ENCODE data around the gene SMC2. TPM values are rescaled to one million over a fixed set of nuclear protein-coding genes. Genes with fewer than 3 reads are reported as not detected.

The SMC2 gene
- total RNA-seq, 1 donor from 2014 or later, result 68.7 TPM

DNA sequence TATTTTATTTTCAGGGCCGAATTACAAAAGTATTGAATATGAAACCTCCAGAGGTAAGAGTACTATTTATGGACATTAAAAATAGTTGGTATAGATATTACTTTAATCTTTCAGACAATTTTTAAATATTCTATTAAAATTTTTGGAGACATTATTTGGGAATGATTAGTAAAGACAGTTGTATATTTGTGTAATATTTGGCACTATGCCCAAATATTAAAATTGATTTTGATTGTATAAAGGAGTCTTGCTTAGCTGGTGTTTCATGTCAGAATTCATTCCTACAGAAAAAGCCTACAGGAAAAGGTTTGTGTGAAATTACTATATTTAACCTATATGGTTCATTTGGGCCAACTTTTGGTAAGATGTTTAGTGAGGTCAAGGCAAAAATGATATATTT is 5.5 kb downstream of the SMC2 start:
- intact Hi-C loops (cut with micrococcal nuclease), result loop anchor here (10.0 kb wide), 2 partner anchors 705 to 1305 kb away; no protein-coding TSS in a partner anchor

DNA sequence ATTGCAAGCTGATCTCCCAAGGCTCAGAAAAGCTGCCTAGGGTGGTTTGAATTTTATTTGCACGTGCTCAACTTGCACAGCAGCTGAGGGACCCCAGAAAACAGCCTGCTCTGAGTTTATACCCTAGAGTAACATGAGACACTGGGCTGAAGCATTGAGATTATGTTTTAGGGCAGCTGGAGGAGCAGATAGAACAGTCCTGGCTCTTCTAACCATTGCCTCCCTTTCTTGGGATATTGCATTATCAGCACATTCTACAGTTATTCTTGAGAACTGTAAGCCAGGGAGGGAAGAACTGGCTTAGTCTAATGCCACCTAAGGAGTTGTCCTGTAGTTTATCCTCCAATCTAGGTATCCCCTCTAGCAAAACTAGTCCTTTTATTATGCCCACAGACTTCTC is 10.3 kb downstream of the SMC2 start:
- intact Hi-C loops (cut with micrococcal nuclease), result no loop called here

- intact Hi-C loops (cut with micrococcal nuclease), result no loop called here
Observed at GRCh38 chr9:104107799-104108198, 13.7 kb downstream of the SMC2 start.

DNA sequence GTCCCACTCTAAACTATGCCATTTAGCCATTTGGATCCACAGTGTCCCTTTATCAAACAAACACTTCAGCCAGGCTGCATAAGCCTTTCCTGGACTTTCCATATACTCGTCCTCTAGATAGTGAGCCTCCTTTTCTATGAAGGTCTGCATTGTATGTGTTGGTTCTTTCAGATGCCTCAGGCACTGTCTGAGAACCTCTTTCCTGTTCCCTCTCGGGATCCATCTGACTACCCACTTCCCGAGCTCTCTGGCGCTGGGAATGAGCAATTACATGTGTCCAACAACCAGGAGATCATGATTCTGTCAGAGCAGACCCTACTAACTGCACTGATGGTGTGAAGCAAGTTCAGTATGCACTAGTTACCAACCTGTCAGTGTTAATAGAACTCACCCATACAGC is 14.2 kb downstream of the SMC2 start:
- intact Hi-C loops (cut with micrococcal nuclease), result no loop called here

DNA sequence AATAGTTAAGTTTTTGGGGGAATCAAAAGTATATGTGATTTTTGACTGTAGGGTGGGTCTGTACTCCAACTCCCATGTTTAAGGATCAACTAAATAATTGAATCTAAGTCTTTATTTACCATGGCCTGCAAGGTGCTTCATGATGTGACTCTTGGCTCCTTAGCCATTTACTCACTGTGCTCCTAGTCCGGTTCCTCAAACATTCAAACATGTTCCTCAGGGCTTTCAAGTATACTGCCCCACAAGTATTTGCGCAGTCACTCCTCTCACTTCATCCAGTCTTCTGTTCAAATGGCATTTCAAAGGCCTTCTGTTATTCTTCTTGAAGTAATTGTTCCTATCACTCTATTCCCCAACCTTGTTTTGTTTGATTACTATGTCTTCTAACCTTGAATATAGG is 16.4 kb downstream of the SMC2 start:
- intact Hi-C loops (cut with micrococcal nuclease), result no loop called here

GRCh38 chr9:104118916-104119315 is 24.8 kb downstream of the SMC2 start:
- intact Hi-C loops (cut with micrococcal nuclease), result no loop called here

DNA sequence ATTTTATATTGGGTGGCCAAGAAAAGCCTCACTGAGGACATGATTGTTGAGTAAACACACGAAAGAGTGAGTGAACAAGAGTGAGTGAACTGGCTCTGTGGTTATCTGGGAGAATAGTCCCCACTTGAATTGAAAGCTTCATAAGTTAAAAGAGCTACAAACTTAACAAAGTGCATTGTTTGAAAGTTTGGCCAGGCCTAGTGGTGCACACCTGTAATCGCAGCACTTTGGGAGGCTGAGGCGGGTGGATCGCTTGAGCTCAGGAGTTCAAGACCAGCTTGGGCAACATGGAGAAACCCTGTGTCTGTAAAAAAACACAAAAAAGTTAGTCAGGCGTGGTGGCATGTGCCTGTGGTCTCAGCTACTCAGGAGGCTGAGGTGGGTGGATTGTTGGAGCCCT is 26.9 kb downstream of the SMC2 start:
- intact Hi-C loops (cut with micrococcal nuclease), result no loop called here

DNA sequence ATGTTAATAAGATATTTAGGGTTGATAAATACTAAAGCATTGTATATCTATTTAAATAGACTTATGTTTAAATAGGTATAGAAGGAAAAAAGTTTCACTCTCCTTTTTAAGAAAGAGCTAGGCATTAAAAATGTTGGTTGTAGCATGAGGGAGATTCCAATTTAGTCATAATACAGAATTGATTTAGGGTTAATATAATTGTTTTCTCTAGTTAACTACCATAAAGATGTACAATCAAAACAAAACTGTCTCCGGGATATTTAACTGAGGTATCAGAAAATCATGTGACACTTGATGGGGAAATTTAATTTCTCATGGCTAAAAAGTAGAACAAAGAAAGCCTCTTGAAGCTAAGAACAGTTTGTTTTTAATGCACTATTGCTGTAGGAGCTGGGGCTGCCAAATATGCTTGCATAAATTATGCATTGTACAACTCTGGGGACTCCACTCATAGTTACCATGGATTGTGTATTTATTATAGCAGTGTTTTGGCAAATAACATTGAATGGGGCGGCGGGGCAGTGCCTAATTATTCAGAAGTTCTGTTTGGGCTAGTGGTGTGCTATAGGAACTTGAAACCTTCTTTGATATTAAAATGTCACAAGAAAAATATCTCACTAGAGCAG is 44.2 kb downstream of the SMC2 start:
- intact Hi-C loops (cut with micrococcal nuclease), result loop anchor here (10.0 kb wide), 1 partner anchor 606 kb away; the partner anchor contains the start of gene NIPSNAP3A

- intact Hi-C loops (cut with micrococcal nuclease), result loop anchor here (1.0 kb wide), 1 partner anchor 49 kb away; the partner anchor contains the start of gene SMC2
Observed at GRCh38 chr9:104142799-104143549, 48.9 kb downstream of the SMC2 start.

DNA sequence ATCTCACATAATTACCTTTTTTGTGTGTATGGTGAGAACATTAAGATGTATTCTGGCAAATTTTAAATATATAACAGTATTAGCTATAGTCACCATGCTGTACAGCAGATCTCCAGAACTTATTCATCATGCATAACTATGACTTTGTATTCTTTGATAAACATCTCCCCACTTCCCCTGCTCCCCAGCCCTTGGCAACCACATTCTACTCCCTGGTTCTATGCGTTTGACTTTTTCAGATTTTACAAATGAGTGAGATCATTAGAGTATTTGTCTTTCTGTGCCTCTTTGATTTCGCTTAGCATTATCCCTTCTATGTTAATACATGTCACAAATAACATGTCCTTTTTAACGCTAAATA is 49.4 kb downstream of the SMC2 start:
- intact Hi-C loops (cut with micrococcal nuclease), result loop anchor here (1.0 kb wide), 1 partner anchor 49 kb away; the partner anchor contains the start of gene SMC2

DNA sequence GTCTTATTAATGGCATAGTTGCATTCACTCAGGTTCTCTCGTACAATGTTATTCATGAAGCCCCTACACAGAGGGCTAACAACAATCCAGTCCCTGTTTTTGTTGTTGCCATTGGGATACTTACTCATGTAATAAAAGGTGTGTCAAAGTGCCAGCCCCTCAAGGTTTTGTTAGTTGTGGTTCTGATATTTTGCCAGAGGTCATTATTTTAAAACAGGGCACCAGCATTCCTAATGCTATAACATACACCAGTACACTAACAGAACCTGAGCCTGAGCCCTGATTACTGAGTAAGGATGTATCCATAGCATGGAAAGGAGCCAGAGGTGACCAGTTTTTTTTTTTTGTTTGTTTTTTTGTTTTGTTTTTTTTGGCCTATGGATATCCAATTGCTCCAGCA is 50.2 kb downstream of the SMC2 start:
- intact Hi-C loops (cut with micrococcal nuclease), result no loop called here

- intact Hi-C loops (cut with micrococcal nuclease), result no loop called here
Observed at GRCh38 chr9:104173067-104173466, 79.0 kb downstream of the SMC2 start.

- intact Hi-C loops (cut with micrococcal nuclease), result no loop called here
Observed at GRCh38 chr9:104177003-104177611, 83.0 kb downstream of the SMC2 start.

GRCh38 chr9:104177676-104178075 is 83.6 kb downstream of the SMC2 start:
- intact Hi-C loops (cut with micrococcal nuclease), result no loop called here
